NT2/D1 (cell line): ENCODE measurements around the gene GID8.

Experiments used
- DNase-seq: peaks from one replicate; pipeline ENCODE4 v3.0.0-alpha.2; 2011; ENCODE audit warnings: low read depth, low spot score
- H3K27me3 ChIP-seq: 2 replicates; pipeline ENCODE4 v1.6.0; 2011; ENCODE audit warnings: mild to moderate bottlenecking; ENCODE audit not compliant: insufficient read length, insufficient read depth
- H3K36me3 ChIP-seq: 2 replicates; pipeline ENCODE4 v1.6.1; 2011; ENCODE audit warnings: mild to moderate bottlenecking, low read length, mixed read lengths; ENCODE audit not compliant: insufficient read depth, insufficient read length
- H3K4me1 ChIP-seq: 2 replicates; pipeline ENCODE4 v1.5.1; 2011; ENCODE audit not compliant: insufficient read depth, insufficient read length
- H3K4me3 ChIP-seq: 2 replicates; pipeline ENCODE4 v1.5.1; 2011; ENCODE audit warnings: low read depth; ENCODE audit not compliant: insufficient read length
- H3K9ac ChIP-seq: 2 replicates; pipeline ENCODE4 v1.6.0; 2011; ENCODE audit warnings: low read depth; ENCODE audit not compliant: insufficient read length
- H3K9me3 ChIP-seq: 2 replicates; pipeline ENCODE4 v1.5.1; 2011; ENCODE audit warnings: mild to moderate bottlenecking, low read length; ENCODE audit not compliant: insufficient read depth
- SUZ12 ChIP-seq: IDR thresholded peaks from 2 replicates; pipeline ENCODE4 v1.6.1; 2011; ENCODE audit not compliant: insufficient read length, insufficient read depth; ENCODE audit errors: extremely low read depth
- YY1 ChIP-seq: IDR thresholded peaks from 2 replicates; pipeline ENCODE4 v1.6.1; 2011; ENCODE audit not compliant: insufficient read length, insufficient read depth
- ZNF274 ChIP-seq: IDR thresholded peaks from 2 replicates; pipeline ENCODE4 v1.6.1; 2011; ENCODE audit warnings: mild to moderate bottlenecking, low read depth, low read length

GID8 gene

DNA sequence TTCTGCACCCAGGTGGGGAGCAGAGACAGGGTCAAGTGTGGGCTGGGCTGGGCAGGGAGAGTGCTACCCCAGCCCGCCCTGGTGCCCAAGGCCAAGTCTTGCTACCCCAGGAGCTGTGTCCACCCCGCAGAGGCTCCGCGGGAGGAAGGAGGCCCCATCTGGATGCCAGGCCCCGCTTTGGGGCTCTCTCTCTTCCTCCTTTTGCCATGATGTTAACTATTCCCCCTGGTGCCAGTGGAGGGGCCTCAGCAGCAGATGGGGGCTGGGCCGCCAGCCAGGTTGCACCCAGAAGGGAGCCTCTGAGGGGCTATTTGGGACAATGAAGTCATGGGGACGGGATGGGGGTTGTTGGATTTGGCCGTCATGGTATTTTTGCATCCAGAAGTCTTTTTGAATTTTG, 23.9 kb downstream of the GID8 start:
- Histone ChIP-seq H3K9ac (no peak overlapping the region), H3K27me3 (no peaks in the 10 kb centered on the region), H3K4me3 (no peak overlapping the region), H3K4me1 (peaks cover 24% of the 10 kb centered on the region), H3K9me3 (no peaks in the 10 kb centered on the region), H3K36me3 (no peaks in the 10 kb centered on the region)
- TF ChIP-seq YY1 (no peak), ZNF274 (no peak), SUZ12 (no peak)
- DNase-seq: no peak

DNA sequence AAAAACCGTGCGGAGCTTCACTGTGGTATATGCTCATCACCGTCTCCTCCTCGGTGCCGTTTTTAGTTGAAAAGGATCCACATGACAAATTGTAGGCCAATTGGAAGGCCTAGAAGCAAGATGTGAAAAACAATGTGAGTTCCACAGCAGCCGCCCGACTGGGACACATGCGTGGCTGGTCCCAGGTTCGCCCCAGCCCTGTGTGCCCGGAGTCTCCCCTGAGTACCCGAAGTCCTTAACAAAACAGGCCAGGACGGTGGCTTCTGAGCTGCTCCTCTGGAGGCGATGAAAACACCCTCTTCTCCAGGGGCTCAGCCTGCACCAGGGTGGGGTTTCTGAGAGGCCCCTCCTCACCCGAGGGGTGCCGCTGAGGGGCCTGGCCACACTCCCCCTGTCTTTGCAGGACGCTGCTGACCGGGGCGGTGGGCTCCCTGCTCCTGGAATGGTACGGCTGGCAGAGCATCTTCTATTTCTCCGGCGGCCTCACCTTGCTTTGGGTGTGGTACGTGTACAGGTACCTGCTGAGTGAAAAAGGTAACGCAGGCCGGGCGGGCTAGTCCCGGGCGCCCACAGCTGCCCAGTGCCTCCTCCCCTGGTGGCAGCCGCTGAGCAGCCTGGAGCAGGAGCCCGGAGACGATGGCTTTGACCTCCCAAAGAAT, 24.4 kb downstream of the GID8 start:
- H3K4me3 ChIP-seq: no peak overlapping the region
- no peak for DNase-seq
- H3K36me3 ChIP-seq: no peaks in the 10 kb centered on the region
- H3K9ac ChIP-seq: no peak overlapping the region
- TF ChIP-seq SUZ12 (no peak), YY1 (no peak), ZNF274 (no peak)
- no peaks in the 10 kb centered on the region for H3K27me3 ChIP-seq
- H3K9me3 ChIP-seq: no peaks in the 10 kb centered on the region
- H3K4me1 ChIP-seq: peaks cover 24% of the 10 kb centered on the region

DNA sequence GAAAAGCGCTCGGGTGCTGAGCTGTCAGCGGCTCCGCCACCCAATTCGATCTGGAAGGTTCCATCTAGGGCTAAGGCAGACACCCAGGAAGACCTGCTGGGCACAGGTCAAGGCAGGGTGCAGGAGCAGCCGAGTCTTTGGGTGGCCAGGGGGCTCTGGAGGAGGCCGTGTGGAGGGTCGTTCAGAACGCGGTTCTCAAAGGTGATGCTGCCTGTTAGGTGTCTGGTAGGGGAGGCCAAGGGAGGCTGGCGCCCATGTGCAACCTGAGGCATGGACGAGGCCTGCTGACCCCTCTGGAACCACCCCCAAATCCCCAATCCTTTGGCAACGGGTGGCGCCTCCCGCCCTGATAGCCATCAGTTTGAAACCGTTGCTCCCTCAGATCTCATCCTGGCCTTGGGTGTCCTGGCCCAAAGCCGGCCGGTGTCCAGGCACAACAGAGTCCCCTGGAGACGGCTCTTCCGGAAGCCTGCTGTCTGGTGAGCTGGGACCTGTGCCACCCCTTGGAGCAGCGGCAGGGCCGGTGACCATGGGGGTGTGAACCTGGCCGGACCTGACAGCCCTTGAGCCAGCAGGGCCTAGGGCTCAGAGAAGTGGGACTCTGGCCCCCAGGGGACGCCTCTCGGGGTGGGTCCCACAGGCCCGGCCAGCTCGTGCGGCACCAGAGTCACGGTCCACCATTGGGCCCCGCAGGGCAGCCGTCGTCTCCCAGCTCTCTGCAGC, 25.1 kb downstream of the GID8 start:
- no peaks in the 10 kb centered on the region for H3K27me3 ChIP-seq
- H3K9me3 ChIP-seq: no peaks in the 10 kb centered on the region
- H3K4me1 ChIP-seq: peaks cover 20% of the 10 kb centered on the region
- H3K4me3 ChIP-seq: no peak overlapping the region
- DNase-seq: no peak
- H3K9ac ChIP-seq: no peak overlapping the region
- H3K36me3 ChIP-seq: no peaks in the 10 kb centered on the region
- no peak for TF ChIP-seq YY1
- TF ChIP-seq ZNF274: no peak
- TF ChIP-seq SUZ12: no peak

DNA sequence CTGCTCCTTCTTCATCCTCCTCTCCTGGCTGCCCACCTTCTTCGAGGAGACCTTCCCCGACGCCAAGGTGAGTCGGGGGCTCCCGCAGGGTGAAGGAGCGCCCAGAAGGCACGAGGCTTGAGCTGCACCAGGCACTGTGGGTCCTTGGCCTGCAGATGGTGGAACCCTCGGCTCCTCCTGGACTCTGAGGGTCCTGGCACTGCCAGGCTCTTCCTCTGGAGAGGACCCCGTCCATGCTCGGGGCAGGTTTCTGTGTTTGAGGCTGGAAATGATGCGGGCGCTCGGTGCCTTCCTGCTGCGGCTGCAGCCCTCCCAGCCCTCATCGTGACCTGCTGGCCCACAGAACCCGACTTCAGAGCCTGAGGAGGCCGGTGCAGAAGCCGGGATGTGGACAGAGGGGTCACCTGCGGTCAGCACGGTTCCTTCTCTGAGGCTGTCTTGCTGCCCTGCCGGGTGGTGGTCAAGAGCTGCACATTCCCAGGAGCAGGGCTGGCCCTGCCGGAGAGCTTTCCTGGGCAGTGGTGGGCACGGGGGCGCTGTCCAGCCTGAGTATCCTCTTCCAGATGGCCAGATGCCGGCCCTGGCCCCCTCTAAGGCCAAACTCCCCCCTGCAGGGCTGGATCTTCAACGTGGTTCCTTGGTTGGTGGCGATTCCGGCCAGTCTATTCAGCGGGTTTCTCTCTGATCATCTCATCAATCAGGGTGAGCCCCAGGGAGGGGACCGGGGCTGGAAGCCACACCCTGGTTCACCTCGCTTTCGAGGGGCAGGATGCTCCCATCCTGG, 25.9 kb downstream of the GID8 start:
- no peaks in the 10 kb centered on the region for H3K9me3 ChIP-seq
- no peaks in the 10 kb centered on the region for H3K27me3 ChIP-seq
- no peak for DNase-seq
- H3K4me1 ChIP-seq: peaks cover 13% of the 10 kb centered on the region
- H3K4me3 ChIP-seq: no peak overlapping the region
- no peak for TF ChIP-seq YY1
- TF ChIP-seq ZNF274: no peak
- TF ChIP-seq SUZ12: no peak
- no peaks in the 10 kb centered on the region for H3K36me3 ChIP-seq
- no peak overlapping the region for H3K9ac ChIP-seq

DNA sequence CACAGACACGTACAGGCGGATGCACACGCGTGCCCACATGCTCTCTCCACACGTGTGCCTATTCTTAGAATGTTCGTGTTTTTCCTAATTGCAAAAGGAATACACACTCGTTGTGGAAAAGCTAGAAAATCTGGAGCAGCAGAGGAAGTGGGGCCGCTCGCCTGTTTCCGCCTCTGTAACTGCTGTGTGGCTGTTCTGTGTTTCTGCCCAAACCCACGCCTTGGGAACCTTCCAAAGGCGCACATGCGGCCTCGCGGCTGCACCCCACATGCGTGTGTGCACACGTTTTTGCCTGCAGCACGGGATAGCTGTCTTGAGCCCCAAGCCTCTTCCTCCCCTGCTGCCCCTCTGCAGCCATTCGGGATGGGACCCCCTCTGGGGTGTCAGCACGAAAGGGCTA, 26.8 kb downstream of the GID8 start:
- Histone ChIP-seq H3K4me1 (peaks cover 7% of the 10 kb centered on the region), H3K9me3 (no peaks in the 10 kb centered on the region), H3K4me3 (no peak overlapping the region), H3K27me3 (no peaks in the 10 kb centered on the region), H3K36me3 (no peaks in the 10 kb centered on the region), H3K9ac (peak overlapping the region; percentile 47)
- no peak for DNase-seq
- TF ChIP-seq SUZ12 (no peak), ZNF274 (no peak), YY1 (no peak)

DNA sequence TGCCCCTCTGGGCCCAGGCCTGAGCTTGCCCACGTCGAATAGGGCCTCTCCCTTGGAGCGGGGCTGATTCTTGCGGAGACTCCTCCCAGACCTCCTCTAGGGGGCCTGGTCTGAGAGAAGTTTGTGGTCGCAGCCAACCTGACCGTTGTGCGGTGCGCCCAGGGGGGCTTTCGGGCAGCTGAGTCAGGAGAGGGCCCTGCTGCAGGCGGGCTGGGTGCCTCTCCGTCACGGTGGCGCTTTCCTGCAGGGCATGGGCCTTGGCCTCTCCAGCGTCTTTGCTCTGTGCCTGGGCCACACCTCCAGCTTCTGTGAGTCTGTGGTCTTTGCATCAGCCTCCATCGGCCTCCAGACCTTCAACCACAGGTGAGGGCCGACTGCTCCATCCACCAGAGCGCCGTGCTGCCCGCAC, 27.4 kb downstream of the GID8 start:
- no peak for TF ChIP-seq ZNF274
- TF ChIP-seq SUZ12: no peak
- no peak for TF ChIP-seq YY1
- peaks cover 7% of the 10 kb centered on the region for H3K4me1 ChIP-seq
- DNase-seq: no peak
- peak overlapping the region; percentile 61 for H3K9ac ChIP-seq
- no peaks in the 10 kb centered on the region for H3K9me3 ChIP-seq
- peak overlapping the region; percentile 11 for H3K4me3 ChIP-seq
- no peaks in the 10 kb centered on the region for H3K27me3 ChIP-seq
- H3K36me3 ChIP-seq: no peaks in the 10 kb centered on the region

DNA sequence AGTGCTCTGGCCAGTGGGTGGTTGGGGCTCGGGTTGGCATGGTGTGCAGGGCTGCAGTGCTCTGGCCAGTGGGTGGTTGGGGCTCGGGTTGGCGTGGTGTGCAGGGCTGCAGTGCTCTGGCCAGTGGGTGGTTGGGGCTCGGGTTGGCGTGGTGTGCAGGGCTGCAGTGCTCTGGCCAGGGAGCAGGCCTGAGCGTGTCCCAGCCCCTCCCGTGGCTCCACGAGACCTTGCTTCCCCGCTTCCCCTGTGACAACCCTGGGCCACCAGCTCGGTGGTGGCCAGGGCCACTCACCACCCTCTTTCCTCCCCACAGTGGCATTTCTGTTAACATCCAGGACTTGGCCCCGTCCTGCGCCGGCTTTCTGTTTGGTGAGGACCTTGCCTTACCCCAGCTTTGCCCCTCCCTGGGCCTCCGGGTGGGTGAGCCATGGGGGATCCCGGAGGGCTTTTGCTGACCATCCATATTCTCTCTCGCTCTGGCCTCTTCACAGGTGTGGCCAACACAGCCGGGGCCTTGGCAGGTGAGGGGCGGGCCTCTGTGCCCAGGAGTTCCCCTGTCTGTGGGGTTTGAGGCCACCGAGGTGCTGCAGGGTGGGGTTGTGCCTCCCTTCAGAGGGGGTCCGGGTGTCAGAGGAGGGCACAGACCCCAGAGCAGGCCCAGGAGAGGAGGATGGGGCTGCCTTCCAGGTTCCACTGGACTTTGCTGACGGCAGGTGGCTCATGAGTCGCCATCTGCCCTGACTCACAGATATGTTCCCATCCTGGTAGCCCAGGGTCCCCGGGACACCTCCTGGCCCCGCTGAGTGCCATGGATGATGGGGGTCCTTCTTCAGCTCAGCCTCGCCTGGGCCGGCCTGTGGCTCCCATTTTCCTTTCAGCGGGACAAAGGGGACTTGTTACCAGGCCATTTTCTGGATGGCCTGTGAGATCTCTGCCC, 28.5 kb downstream of the GID8 start:
- H3K9me3 ChIP-seq: no peaks in the 10 kb centered on the region
- no peak overlapping the region for H3K4me3 ChIP-seq
- H3K4me1 ChIP-seq: peaks cover 12% of the 10 kb centered on the region
- no peak overlapping the region for H3K9ac ChIP-seq
- TF ChIP-seq ZNF274 (no peak), SUZ12 (no peak), YY1 (no peak)
- DNase-seq: no peak
- H3K36me3 ChIP-seq: no peaks in the 10 kb centered on the region
- H3K27me3 ChIP-seq: no peaks in the 10 kb centered on the region
